GM18867 (cell line): ENCODE data around the gene SBF2.

Experiments
- ATAC-seq: cut with Tn5 transposase; IDR thresholded peaks from one replicate; pipeline ENCODE4 v1.9.1; 2021; ENCODE audit warnings: mild to moderate bottlenecking, moderate library complexity; ENCODE audit not compliant: unreplicated experiment

Gene SBF2

GRCh38 chr11:9787981-9788521 is 506.0 kb downstream of the SBF2 start:
- ATAC-seq = no peak

- ATAC-seq = no peak
These were observed 506.8 kb downstream of the SBF2 start for GRCh38 chr11:9787260-9787659.

DNA sequence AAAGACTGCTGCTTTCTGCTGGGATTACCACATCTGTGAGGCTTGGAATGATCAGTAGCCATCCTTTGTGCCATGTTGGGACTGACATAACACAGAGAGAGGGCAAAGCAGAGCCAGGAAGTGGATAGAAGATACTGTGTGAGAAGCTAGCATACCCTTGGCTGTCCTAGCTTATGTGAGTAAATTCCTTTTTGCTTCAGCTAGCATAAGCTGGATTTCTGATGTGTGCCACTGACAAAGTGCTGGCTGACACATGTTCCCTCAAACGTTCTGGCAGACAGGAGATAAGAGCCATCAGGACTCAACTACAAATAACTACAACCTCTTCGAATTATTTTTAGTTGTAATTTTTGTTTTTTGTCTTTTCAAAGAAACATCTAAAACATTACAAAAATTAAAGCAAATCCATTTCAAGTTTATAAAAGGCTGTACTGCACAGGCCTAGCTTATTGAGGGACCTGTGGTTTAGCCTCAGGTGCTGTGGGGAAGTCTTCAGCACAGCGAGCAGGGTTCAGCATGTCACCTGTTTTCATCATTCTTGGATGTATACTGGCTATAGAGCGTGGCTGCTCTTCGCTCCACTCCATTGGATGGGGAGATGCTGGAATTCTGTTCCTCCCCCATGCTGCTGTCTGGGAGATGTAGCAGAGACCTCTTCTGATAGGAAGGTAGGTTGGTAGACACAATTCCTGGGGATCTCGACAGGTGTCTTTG is 509.3 kb downstream of the SBF2 start:
- ATAC-seq = no peak

DNA sequence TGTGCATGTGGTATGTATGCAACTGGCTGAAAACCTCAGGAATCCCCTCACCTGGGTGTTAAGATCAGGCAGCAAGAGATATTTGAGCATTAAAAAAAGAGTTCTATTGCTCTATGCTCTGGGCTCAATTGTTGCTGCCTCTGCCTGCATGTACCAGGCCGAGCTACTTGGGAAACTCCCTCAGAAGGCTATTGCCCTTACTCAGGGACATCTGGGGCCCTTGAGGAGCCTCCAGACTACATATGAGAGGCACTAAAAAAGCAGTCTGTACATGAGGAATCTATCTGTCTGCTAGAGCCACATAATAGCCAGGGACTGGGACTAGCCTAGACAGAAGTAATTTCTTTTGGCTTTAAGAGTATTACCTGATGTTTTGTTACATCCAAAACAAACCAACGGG is 510.0 kb downstream of the SBF2 start:
- ATAC-seq = no peak

- ATAC-seq = no peak
These were observed 513.1 kb downstream of the SBF2 start for GRCh38 chr11:9780929-9781328.

DNA sequence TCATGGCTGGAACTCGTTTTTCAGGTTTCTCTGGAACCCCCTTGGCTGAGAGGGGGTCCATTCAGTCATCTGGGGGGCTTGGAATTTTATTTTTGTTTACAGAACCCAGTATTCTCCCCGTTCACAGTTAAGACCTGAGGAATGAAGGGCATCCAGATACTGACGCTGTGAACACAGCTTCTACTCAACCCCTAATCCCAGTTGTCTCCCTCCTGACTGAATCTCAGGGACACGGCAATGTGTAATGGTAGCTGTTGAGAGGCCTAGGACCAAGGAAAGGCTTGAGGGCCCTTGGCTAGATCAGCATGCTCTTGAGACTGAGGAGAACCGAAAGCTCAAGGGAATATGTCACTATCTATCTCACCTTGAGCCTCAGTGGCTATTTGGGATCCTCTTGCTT is 516.5 kb downstream of the SBF2 start:
- ATAC-seq = no peak

DNA sequence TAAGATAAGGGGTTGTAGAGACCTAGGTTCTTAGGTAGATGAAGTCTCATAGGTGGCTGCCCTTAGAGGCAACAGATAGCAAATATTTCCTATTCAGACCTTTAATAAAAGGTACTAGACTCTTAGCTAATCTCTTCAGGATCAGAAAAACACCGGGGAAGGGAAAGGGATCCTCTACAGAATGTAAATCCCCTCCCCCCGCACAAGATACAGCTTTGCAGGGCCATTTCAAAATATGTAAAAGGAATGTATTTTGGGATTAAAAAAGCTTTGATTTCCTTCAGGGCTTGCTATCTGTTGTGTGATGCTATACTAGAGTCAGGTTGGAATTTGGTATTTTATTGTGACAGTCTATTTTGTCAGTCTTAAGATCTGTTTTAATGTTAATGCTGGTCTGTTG is 517.0 kb downstream of the SBF2 start:
- ATAC-seq = no peak

DNA sequence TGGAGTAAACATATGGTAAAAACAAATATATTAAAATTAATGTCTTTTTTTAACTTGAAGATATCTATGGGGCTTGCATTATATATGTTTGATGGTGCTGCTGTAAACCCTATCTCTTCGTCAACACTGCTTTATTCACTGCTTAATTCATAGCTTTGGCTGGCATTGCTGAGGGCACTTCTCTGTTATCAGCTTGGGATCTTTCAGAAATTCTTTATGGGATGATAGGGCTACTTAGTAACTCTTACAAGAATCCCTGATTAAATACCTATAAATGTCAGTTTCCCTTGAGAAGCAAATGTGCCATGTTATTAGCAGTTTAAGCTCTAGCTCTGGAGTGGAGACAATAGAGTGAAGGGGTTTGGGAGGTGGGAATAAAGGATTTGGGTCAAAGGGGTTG is 517.8 kb downstream of the SBF2 start:
- no peak for ATAC-seq

- ATAC-seq = no peak
These were observed 518.6 kb downstream of the SBF2 start for GRCh38 chr11:9775398-9775779.

DNA sequence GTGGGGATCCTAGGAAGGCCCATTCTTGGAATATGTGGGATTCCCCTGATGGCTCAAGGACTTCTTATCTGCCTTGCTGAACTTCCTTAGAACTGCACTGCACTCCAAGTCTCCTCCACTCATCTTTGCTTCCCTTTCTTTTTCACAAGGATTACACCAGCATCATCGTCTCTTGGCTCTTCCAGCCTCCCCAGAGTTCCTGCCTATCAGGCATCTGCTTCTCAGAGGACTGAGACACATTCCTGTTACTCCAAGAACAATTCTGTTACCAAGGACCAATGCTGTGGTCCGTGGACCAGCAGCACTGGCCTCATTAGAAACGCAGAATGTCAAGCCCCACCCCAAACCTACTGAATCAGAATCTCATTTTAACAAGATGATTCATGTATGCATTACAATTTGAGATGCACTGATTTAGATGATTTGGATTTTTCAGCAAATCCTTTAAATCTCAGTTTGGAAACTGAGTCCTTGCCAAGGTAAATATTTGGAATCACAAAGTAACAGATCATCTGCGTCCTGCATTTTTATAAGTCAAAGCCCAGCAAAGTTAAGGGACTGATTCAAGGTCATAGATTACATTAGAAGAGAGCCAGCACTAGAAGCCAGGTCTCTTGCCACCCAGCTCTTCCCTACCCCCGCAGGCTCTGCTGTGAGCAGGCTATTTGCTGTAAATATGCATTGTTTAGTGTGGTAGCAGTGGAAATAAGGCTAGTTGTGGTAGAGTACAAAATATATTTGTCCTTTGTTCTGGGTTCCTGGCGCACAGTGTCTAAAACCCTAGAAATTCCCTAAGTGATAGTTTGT is 519.2 kb downstream of the SBF2 start:
- no peak for ATAC-seq

- ATAC-seq = no peak
These were observed 519.9 kb downstream of the SBF2 start for GRCh38 chr11:9774109-9774508.

DNA sequence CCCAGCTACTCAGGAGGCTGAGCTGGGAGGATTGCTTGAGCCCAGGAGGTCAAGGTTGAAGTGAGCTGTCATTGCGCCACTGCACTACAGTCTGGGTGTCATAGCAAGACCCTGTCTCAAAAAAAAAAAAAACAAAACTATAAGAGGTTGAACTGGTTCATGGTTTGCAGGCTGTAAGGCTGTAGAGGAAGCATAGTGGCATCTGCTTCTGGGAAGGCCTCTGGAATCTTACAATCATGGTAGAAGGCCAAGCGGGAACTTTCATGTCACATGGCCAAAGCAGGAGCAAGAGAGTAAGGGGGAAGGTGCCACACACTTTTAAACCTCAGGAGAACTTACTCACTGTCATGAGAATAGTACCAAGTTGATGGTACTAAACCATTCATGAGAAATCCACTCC is 520.5 kb downstream of the SBF2 start:
- no peak for ATAC-seq

GRCh38 chr11:9772218-9772617 is 521.8 kb downstream of the SBF2 start:
- no peak for ATAC-seq

DNA sequence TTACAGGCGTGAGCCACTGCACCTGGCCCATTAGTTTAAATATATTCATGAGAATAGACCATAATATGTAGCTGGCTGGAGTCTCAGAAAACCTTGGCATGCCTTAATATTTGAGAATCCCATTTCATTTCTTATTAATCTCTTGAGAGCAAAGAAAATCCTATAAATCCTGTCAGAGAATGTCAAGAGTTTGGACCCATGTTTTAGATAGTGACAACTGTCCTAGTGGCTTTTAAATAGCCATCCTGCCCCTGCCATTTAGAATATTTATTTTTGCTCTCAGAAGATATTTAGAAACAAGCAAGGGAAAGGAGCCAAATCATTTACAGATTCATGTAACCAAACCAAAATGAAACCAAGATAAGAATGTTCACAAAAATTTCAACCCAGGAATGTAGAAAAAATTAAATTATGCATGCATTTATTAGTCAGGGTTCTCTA is 522.9 kb downstream of the SBF2 start:
- no peak for ATAC-seq

DNA sequence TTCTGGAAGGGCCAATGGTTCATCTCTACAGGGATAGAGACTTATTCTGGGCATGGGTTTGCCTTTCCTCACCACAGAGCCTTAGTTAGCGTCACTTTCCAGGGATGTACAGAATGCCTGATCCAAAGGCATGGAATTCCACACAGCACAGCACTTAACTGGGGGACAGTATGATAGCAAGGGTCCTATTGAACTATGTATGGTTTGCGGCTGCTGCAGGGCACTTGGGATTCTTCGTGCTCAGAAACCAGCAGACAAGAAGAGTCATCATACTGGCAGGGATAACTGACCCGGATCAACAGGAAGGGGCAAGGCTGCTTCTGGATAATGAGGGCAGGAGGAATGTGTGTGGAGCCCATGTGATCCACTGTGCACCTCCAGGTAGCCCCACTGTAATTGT is 524.4 kb downstream of the SBF2 start:
- no peak for ATAC-seq

GRCh38 chr11:9765320-9766101 is 528.5 kb downstream of the SBF2 start:
- ATAC-seq = no peak

- no peak for ATAC-seq
These were observed 530.7 kb downstream of the SBF2 start for GRCh38 chr11:9763301-9763700.

GRCh38 chr11:9762531-9762930 is 531.5 kb downstream of the SBF2 start:
- ATAC-seq = no peak

DNA sequence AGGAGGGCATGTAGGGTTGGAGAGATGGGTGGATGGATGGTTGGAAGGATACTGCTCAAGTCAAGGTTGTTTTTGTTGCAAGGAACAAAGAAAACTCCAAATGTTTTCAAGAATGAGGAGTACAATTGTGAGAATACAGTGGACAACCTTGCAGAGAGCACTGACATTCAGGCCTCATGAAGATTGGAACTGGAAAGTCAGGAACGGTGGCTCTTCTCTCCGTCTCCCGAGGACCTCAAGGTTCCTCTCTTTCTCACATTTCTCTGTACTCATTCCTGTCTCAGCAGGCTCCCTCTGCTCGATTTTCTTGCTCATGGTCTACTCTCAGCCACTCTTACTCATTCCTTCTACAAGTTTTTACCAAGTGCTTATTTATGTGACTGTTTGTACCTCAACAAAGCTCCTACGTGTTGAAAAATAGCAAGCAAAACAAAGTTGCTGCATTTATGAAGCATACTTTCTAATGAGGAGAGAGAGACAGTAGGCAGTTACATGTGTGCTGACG is 532.5 kb downstream of the SBF2 start:
- ATAC-seq = no peak

DNA sequence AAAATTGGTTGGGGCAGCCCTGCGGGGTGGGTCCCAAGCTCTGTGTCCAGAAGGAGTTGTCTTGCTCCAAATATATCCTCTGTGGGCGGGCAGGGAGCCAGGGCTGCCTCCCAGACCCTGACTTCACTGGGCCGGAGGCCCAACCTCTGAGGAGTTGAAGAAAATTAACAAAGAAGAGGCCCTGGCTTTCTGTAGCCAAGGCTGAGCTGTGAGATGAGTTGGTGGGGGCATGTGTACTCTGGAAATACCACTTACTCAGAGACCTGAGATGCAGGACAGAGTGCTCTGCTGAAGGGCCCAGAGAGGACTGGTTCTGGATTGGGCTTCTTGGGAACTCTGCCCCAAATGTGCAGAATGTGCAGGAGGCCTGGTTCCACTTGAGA is 533.8 kb downstream of the SBF2 start:
- no peak for ATAC-seq

GRCh38 chr11:9759519-9760192 is 534.4 kb downstream of the SBF2 start:
- ATAC-seq = peak; percentile 42
